ENCODE data around the gene EIF5A.
A peak's percentile ranks its signal among the peaks of the same experiment; 100 is the strongest.

EIF5A gene

GRCh38 chr17:7306911-7307685 is at the start of gene EIF5A:
TSS of gene EIF5A (plus strand) at chr17:7307628. CDS start at chr17:7309636, 2,008 bp downstream.
- DNase-seq (ENCODE audit: low read depth in 2 of 2, low spot score in 1 of 2) = peak; percentile 100

- no peak for DNase-seq (ENCODE audit: low read depth in 2 of 2, low spot score in 1 of 2)
Observed at GRCh38 chr17:7258731-7259554, 48.5 kb upstream of the EIF5A start.

GRCh38 chr17:7259555-7259889 is 47.9 kb upstream of the EIF5A start:
- no peak for DNase-seq (ENCODE audit: low read depth in 2 of 2, low spot score in 1 of 2)

GRCh38 chr17:7260151-7260550 is 47.3 kb upstream of the EIF5A start:
- no peak for DNase-seq (ENCODE audit: low read depth in 2 of 2, low spot score in 1 of 2)

GRCh38 chr17:7260651-7261378 is 46.6 kb upstream of the EIF5A start:
- DNase-seq (ENCODE audit: low read depth in 2 of 2, low spot score in 1 of 2) = no peak

- no peak for DNase-seq (ENCODE audit: low read depth in 2 of 2, low spot score in 1 of 2)
Observed at GRCh38 chr17:7261379-7262191, 45.8 kb upstream of the EIF5A start.

GRCh38 chr17:7262192-7262934 is 45.1 kb upstream of the EIF5A start, which contains the start of gene CLDN7:
TSS of gene CLDN7 (minus strand) at chr17:7262478. CDS start at chr17:7262043, 435 bp downstream.
- DNase-seq (ENCODE audit: low read depth in 2 of 2, low spot score in 1 of 2) = no peak

- no peak for DNase-seq (ENCODE audit: low read depth in 2 of 2, low spot score in 1 of 2)
Observed at GRCh38 chr17:7262935-7263800, 44.3 kb upstream of the EIF5A start.

GRCh38 chr17:7263801-7264078 is 43.7 kb upstream of the EIF5A start:
- DNase-seq (ENCODE audit: low read depth in 2 of 2, low spot score in 1 of 2) = no peak

- no peak for DNase-seq (ENCODE audit: low read depth in 2 of 2, low spot score in 1 of 2)
Observed at GRCh38 chr17:7266784-7267183, 40.6 kb upstream of the EIF5A start.

- DNase-seq (ENCODE audit: low read depth in 2 of 2, low spot score in 1 of 2) = no peak
Observed at GRCh38 chr17:7279448-7279847, 28.0 kb upstream of the EIF5A start.

GRCh38 chr17:7280519-7281073 is 26.8 kb upstream of the EIF5A start:
- peak; percentile 61 to 71 for DNase-seq (ENCODE audit: low read depth in 2 of 2, low spot score in 1 of 2)

- DNase-seq (ENCODE audit: low read depth in 2 of 2, low spot score in 1 of 2) = peak in 1 of 2 donors; percentile 57
Observed at GRCh38 chr17:7281074-7281952, 26.1 kb upstream of the EIF5A start, which contains the start of gene SLC2A4. TSS of gene SLC2A4 (plus strand) at chr17:7281718. CDS start at chr17:7281935, 217 bp downstream.

- DNase-seq (ENCODE audit: low read depth in 2 of 2, low spot score in 1 of 2) = no peak
Observed at GRCh38 chr17:7281953-7282751, 25.3 kb upstream of the EIF5A start.

- no peak for DNase-seq (ENCODE audit: low read depth in 2 of 2, low spot score in 1 of 2)
Observed at GRCh38 chr17:7282752-7283321, 24.6 kb upstream of the EIF5A start.

- no peak for DNase-seq (ENCODE audit: low read depth in 2 of 2, low spot score in 1 of 2)
Observed at GRCh38 chr17:7283471-7284216, 23.8 kb upstream of the EIF5A start.

Measured in stimulated activated CD8-positive, alpha-beta memory T cell treated with anti-CD3 and anti-CD28 coated beads, Interleukin-4, amount 100 ng/mL, for 1 hour (primary cell).